ENCODE measurements around the gene COA3.
"Not testable (repeated sequence)": the region's sequence is repeated elsewhere in the genome, so short reads cannot be mapped to it uniquely, and the experiment has no call there.

The COA3 gene

DNA sequence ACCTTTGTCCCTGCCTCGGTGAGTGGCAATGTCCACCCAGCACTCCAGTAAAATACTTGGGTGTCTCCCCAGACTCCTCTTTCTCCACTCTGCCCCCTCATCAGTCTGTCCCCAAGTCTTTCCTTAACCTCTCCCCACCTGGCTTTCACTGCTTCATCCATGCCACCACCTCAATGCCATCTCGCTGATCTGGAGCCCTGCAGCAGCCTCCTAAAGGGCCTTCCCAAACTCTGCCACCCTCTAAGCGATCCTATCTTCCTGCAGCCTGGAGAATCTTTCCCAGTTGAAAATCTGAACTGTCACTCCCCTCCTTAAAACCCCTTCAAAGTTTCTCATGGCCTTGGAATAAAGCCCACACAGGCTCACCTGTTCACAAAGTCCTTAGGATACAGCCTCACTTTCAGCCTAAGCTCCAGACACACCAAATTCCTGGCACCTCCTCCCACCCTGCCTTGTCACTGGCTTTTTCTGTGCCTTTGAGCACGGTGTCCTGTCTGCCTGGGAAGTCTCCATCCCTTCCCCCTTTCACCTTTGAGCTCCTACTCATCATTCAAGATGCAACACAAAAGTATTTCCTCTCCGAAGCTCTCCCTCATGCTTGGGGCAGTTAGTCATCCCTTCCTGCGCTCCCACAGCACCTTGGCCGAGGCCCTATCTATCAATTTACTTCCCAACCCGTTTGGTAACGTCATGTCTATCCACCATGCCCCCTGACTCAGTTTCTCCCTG, 15.3 kb downstream of the COA3 start:
- no peak for DNase-seq
- intact Hi-C loops (cut with DNase I), result no loop called here

DNA sequence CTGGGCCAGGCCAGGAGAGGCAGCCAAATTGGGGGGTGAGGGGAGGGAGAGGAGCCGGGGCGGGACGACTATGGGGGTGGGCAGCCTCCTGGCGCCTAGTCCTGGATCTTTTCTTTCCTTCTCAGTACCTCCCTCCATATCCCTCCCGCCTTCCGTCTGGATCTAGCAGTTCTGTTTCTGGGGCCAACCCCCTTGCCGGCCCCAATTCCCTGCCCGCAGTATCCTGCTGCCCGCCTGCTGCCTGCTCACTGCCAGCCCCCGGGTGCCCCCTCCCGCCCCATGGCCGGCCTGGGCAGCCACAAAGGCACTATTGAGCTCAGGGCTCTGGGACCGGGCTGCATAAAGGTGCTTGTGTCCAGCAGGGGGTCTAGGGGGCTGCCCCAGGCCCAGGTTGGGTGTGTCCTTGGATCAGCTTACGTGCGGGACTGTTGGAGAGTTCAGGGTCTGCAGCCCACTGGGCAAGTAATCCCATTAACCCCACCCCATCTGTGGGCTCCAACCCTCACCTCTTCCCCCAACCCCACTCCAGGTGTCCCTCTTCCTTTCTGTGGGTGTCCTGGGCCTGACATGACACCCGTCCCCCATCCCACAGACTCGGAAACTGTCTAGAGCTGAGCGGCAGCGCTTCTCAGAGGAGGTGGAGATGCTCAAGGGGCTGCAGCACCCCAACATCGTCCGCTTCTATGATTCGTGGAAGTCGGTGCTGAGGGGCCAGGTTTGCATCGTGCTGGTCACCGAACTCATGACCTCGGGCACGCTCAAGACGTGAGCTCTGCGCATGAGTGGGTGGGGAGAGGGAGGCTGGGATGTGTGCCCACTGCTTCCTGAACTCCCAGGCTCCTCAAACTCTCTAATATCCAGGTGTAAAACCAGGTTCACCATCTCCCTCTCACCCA, 16.1 kb downstream of the COA3 start:
- intact Hi-C loops (cut with DNase I), result no loop called here
- DNase-seq, result no peak

DNA sequence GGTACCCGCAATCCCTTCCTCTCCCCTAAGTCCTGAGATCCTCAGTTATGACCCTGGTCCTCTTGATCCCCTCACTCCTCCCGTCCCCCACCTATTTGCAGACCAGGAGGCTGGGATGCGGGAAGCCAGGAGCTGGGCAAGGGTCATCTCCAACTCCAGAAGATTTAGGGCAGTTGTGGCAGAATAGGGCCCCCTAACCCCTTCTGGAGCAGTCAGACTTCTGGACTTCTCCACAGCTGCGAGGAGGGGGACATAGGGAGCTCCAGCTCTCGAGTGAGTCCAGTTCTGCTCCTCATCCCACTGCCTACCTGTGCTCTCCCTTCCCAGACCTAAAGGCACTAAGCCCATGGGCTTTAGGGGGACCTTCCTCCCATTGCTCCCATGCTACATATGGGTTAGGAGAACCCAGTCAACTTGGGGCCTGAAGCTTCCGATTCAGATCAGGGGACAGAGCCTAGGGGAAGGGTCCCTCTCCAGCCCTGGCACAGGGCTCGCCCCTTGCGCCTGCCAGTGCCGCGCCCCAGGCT, 16.8 kb downstream of the COA3 start:
- peak in 1 of 10 donors; percentile 19 for DNase-seq
- intact Hi-C loops (cut with DNase I), result no loop called here

DNA sequence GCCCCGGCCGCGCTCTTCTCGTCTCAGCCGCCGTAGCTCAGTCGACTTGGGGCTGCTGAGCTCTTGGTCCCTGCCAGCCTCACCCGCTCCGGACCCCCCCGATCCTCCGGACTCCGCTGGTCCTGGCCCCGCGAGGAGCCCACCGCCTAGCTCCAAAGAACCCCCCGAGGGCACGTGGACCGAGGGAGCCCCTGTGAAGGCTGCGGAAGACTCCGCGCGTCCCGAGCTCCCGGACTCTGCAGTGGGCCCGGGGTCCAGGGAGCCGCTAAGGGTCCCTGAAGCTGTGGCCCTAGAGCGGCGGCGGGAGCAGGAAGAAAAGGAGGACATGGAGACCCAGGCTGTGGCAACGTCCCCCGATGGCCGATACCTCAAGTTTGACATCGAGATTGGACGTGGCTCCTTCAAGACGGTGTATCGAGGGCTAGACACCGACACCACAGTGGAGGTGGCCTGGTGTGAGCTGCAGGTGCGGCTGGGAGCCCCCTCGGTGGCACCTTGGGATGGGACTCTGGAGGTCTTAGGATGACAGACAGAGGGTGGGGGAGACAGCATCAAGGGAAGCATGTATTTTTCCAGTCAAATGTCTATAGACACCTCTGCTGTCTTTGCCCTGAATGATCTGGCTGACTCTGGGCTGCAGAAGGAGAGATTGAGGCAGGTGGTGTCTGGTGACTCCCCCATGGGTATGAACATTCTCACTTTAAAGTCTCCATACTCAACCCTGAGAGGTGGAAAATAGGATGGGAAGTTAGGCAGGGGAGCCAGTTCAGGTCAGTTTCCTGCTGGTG, 17.5 kb downstream of the COA3 start:
- DNase-seq, result no peak
- intact Hi-C loops (cut with DNase I), result no loop called here

DNA sequence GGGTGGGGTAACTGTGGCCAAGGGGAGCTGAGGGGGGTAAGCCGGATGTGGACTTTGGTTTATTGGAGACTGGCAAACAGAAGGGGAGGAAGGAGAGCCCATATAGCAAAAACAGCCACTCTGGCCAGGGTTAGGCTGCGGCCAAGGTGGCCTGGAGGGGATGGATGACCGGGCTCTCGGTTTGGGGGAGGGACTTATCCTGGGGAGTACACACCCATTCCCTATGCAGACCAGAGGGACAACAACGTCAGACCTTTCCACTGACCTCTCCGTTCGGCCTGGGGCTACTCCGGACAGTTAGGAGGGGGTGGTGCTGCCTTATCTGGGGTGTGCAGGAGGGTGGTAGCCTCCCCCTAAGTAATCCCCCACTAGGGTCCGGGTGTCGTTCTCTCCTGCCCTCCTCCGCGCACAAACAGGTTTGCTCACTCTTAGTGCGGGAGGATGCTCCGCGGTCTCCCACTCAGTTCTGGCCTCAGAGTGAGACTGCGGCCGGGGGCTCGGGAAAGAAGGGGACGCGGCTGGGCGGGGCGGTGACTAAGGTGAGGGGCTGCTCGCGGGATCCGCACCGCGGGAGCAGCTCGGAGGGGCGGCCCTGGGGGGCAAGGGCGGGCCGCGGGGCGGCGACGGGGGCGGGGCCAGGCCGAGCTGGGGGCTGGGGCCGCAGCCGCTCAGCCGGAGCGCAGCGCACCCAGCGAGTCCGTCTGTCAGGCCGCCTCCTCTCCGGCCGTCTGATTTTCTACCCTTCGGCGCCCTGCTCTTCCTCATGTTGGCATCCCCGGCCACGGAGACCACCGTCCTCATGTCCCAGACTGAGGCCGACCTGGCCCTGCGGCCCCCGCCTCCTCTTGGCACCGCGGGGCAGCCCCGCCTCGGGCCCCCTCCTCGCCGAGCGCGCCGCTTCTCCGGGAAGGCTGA, 18.3 kb downstream of the COA3 start, which contains the start of gene WNK4:
TSS of gene WNK4 (plus strand) at position 675 of the 915 bp plus-strand sequence. CDS start at position 764, 89 bp downstream.
- intact Hi-C loops (cut with DNase I), result no loop called here
- DNase-seq, result peak in 1 of 10 donors; percentile 74

DNA sequence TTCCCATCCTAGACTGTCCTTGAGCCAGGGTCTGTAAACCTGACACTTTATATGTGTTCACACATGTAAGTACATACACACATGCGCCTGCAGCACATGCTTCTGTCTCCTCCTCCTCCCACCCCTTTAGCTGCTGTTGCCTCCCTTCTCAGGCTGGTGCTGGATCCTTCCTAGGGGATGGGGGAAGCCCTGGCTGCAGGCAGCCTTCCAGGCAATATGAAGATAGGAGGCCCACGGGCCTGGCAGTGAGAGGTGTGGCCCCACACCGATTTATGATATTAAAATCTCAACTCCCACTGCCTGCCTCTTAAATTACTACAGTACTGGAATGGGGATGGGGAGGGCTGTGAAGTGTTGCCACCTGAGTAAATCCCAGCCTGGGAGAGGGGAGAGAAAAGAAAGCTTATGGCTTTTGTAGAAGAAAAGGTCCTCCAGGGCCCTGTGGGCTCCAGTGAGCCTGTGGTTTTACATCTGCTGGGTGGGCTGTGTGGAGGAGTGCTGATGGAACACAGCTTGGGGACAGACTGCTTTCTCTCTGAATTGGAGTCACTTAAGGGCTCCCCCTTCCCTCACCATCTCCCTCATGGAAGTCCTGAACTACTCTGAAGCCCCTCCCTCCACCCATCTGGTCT, 19.1 kb downstream of the COA3 start:
- DNase-seq, result no peak
- intact Hi-C loops (cut with DNase I), result no loop called here

DNA sequence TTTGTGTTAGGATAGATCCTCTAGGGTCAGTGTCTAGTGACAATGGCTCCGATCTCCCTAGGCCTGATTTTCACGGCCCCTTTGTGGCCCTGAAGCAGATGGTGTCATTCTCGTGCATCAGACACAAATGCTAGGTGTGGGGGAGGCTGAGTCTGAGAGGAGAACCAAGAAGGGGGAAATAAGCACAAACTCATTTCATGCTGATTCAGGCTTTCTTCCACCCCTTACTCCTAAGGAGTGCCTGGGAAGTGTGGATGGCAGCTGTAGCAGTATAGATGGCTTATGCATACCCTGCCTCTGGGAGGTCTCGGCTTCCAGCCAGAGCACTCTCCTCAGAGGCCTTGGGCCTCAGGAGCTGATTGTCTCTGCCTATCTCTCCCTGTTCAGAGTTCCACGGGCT, 19.9 kb downstream of the COA3 start:
- no peak for DNase-seq
- intact Hi-C loops (cut with DNase I), result no loop called here

DNA sequence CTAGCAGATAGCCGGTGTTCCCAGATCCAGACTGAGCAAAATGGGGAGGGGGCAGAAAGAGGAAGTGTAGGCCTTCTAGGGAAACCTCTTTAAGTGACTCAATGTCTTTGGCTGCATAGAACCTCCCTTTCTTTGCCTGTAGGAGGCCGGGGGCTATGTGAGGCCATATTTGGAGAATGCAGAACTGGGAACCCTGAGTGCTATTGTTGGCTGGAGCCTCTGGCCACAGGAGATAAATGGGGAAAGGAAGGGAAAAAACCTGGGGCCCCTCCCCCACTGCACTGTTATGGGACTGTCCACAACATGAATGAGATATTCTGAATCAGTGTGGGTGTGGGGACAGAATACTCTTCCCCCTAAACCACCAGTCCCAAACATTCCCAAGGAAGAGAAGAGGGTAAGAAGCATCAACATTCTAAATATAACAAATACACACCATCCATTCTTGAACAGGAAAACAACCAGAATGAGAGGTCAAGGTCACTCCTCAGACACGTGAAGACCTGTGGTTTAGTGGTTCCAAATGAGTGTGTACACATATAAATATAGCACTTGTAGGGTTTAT, 22.9 kb downstream of the COA3 start:
- DNase-seq, result no peak
- intact Hi-C loops (cut with DNase I), result no loop called here

DNA sequence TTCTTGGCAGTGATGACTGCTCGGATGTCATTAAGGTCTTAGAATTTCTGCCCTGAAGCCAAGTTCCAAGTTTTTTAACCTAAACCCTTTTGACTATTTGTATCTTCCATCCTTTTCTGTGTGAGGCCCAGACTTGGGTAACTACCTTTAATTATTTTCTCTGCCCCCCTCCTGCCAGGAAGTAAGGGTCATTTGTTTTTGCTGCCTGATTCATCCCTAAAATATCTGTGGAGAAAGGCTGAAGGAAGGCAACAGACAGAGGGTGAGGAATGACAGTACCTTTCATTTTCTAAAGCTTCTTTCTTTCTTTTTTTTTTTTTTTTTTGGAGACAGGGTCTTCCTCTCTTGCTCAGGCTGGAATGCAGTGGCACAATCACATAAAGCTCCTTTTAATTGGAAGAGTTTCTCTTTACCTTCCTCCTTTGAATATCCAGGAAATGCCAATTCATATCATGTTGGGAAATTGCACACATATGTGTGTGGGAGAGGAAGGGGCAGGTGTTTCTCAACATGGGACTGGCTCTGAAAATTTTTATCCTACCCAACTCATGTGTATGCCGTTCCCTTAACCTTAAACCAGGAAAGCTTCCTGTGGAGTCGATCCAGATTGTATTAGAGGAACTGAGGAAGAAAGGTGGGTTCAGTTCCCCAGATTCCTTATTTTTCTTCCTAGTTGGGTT, 24.3 kb downstream of the COA3 start:
- intact Hi-C loops (cut with DNase I), result no loop called here
- DNase-seq, result no peak

DNA sequence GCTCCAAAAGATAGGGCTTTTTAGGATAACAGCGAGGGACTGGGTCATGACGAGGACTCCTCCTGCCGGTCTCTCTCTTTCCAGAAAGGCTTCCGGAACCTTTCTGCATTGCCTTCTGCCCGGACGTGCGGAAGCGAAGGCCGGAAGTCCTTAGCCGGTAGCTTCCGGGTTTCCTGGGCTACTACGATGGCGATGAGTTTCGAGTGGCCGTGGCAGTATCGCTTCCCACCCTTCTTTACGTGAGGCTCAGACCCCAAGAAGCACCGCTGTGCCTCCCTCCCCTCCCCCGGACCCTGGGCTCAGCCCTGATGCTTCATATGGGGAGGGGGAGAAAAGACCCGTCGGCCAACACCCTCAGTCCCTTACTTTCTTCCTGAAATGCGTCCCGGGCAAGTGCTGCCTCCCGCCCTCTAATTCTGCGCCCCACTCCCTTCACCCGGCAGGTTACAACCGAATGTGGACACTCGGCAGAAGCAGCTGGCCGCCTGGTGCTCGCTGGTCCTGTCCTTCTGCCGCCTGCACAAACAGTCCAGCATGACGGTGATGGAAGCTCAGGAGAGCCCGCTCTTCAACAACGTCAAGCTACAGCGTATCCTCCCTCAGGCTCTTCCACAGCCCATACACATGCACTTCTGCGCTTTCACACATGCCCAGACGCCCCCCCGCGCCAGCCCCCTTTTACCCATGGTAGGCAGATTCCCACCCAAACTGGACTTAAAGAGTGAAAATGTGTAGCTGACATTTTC, 25.0 kb downstream of the COA3 start, which contains the start of gene VPS25:
TSS of gene VPS25 (plus strand) at position 160 of the 746 bp plus-strand sequence. CDS start at position 187, 27 bp downstream.
- peak; percentile 73 to 97 (median 83) for DNase-seq
- intact Hi-C loops (cut with DNase I), result no loop called here

DNA sequence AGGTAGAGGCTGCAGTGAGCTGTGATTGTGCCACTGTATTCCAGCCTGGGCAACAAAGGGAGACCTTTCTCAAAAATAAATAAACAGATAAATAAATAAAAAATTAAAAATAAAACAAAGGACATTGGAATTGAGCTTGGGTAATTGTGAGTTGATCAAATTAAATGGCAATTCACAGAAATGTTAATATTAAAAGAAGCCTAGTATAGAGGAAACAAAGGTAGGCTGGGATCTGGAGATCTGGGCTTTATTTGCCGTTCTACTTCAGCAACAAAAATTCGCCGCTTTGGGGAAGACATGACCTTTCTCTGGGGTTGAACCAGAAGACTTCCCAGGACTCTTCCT, 25.6 kb downstream of the COA3 start:
- DNase-seq, result no peak
- intact Hi-C loops (cut with DNase I), result no loop called here

DNA sequence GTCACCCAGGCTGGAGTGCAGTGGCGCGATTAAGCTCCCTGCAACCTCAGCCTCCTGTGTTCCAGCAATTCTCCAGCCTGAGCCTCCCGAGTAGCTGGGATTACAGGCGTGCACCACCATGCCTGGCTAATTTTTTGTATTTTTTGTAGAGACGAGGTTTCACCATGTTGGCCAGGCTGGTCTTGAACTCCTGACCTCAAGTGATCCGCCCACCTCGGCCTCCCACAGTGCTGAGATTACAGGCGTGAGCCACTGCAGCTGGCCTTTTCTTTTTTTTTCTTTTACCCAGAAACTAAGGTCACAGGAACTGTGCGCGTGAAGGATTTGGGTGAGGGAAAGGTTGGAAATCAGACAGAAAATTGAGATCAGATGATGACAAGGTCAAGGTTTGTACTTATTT, 28.5 kb downstream of the COA3 start:
- DNase-seq; intact Hi-C loops (cut with DNase I): not testable (repeated sequence)

DNA sequence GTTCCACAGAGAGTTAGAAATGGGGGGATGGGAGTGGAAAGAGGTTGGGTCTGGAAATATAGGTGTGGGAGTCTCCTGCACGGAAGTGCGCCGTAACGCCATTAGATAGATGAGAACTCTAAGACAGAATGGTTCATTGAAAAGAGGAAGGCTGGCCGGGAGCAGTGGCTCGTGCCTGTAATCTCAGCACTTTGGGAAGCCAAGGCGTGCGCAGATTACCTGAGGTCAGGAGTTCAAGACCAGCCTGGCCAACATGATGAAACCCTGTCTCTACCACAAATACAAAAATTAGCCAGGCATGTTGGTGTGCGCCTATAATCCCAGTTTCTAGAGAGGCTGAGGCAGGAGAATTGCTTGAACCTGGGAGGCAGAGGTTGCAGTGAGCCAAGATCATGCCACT, 30.5 kb downstream of the COA3 start:
- intact Hi-C loops (cut with DNase I); DNase-seq: not testable (repeated sequence)

DNA sequence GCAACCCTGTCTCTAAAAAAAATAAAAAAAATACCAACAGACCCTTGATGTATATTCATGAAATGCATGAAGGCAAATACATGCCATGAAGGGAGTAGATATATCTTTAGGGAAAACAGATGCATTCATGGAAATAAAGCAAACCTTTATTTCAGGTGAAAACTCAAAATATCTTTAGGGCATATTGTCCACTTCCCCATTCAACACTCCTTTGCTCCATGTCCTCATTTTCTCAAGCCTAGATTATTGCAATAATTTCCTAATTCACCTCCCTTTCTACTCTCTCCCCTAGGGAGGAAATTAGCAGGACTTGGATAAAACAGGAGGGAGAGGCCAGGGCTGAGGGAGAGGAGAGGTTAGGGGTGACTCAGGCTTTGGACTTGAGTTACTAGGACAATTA, 31.0 kb downstream of the COA3 start:
- intact Hi-C loops (cut with DNase I), result no loop called here
- no peak for DNase-seq

DNA sequence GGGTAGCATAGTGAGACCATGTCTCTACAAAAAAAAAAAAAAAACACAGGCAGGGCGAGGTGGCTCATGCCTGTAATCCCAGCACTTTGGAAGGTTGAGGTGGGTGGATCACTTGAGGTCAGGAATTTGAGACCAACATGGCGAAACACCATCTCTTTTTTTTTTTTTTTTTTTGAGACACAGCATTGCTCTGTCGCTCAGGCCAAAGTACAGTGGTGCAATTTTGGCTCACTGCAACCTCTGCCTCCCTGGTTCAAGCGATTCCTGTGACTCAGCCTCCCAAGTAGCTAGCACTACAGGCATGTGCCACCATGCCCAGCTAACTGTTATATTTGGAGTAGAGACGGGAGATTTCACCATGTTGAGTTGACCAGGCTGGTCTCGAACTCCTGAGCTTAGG, 32.4 kb downstream of the COA3 start:
- intact Hi-C loops (cut with DNase I), result no loop called here

DNA sequence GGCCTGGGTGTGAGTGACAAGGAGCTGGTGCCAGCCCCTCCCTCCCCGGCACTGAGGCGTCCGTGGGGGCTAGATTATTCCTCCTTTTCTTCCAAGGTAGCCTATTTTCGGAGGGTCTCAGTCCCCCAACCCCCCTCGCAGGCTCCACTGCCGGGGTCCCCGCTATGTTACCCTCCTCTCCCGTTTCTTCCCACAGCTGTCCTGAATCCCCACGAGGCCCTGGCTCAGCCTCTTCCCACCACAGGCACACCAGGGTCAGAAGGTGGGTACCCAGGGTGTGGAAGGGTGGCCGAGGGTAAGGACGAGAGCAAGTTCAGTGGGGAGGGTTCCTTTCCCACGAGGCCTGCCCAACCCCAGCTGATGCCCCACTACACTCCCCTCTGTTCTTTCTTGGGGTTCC, 36.9 kb downstream of the COA3 start:
- DNase-seq, result no peak
- intact Hi-C loops (cut with DNase I), result no loop called here

More for the DNA sequence above, 32.4 kb downstream of the COA3 start:
- no peak for DNase-seq
